Measurements from ENCODE around the gene SKA2. TPM values are rescaled to one million over a fixed set of nuclear protein-coding genes. Genes with fewer than 3 reads are reported as not detected.

The SKA2 gene
- total and polyA plus RNA-seq, 9 of the 15 experiments (the other 6 are each of a cell fraction or from before 2014, with no cell fraction given), result 58.1 to 183 (median 133) TPM

- TF ChIP-seq ZBTB11 (CRISPR knock-in tag; IDR thresholded peaks at IDR 0.05) (no peak), RFX7 (CRISPR knock-in tag; IDR thresholded peaks at IDR 0.05) (no peak), NCOA6 (IDR thresholded peaks at IDR 0.05) (no peak), TEAD4 (IDR thresholded peaks at IDR 0.05; ENCODE audit: low read length) (0 out of 2 replicates have a peak, but pooled peaks have one; percentile 9), TEAD4 (CRISPR knock-in tag; IDR thresholded peaks at IDR 0.05; ENCODE audit: borderline replicate concordance) (no peak), NR2C1 (IDR thresholded peaks at IDR 0.05) (no peak), NR2C1 (tag; IDR thresholded peaks at IDR 0.05) (no peak), ZNF551 (CRISPR knock-in tag; IDR thresholded peaks at IDR 0.05) (no peak), STAT5B (CRISPR knock-in tag; IDR thresholded peaks at IDR 0.05) (no peak), SNRNP70 (optimal IDR thresholded peaks at IDR 0.05; ENCODE audit: low read depth, low read length) (no peak), BRCA1 (IDR thresholded peaks at IDR 0.05) (no peak), BRCA1 (CRISPR knock-in tag; IDR thresholded peaks at IDR 0.05) (no peak), XRCC5 (IDR thresholded peaks at IDR 0.05; ENCODE audit: low read depth, low read length) (no peak), MTF1 (CRISPR knock-in tag; IDR thresholded peaks at IDR 0.05; ENCODE audit: borderline replicate concordance) (no peak), SMAD2 (IDR thresholded peaks at IDR 0.05; ENCODE audit: low read depth, low read length) (no peak)
- TF ChIP-seq, protein P1, sequence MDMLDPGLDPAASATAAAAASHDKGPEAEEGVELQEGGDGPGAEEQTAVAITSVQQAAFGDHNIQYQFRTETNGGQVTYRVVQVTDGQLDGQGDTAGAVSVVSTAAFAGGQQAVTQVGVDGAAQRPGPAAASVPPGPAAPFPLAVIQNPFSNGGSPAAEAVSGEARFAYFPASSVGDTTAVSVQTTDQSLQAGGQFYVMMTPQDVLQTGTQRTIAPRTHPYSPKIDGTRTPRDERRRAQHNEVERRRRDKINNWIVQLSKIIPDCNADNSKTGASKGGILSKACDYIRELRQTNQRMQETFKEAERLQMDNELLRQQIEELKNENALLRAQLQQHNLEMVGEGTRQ (CRISPR knock-in tag; IDR thresholded peaks at IDR 0.05), result no peak
- TF ChIP-seq, protein P2, sequence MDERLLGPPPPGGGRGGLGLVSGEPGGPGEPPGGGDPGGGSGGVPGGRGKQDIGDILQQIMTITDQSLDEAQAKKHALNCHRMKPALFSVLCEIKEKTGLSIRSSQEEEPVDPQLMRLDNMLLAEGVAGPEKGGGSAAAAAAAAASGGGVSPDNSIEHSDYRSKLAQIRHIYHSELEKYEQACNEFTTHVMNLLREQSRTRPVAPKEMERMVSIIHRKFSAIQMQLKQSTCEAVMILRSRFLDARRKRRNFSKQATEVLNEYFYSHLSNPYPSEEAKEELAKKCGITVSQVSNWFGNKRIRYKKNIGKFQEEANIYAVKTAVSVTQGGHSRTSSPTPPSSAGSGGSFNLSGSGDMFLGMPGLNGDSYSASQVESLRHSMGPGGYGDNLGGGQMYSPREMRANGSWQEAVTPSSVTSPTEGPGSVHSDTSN (CRISPR knock-in tag; IDR thresholded peaks at IDR 0.05; ENCODE audit: low read depth), result no peak
- TF ChIP-seq, protein P2 (tag; conservative IDR thresholded peaks at IDR 0.05; ENCODE audit: low read depth), result no peak
- TF ChIP-seq, protein P3, sequence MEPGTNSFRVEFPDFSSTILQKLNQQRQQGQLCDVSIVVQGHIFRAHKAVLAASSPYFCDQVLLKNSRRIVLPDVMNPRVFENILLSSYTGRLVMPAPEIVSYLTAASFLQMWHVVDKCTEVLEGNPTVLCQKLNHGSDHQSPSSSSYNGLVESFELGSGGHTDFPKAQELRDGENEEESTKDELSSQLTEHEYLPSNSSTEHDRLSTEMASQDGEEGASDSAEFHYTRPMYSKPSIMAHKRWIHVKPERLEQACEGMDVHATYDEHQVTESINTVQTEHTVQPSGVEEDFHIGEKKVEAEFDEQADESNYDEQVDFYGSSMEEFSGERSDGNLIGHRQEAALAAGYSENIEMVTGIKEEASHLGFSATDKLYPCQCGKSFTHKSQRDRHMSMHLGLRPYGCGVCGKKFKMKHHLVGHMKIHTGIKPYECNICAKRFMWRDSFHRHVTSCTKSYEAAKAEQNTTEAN (CRISPR knock-in tag; IDR thresholded peaks at IDR 0.05), result no peak
- TF ChIP-seq, protein P4, sequence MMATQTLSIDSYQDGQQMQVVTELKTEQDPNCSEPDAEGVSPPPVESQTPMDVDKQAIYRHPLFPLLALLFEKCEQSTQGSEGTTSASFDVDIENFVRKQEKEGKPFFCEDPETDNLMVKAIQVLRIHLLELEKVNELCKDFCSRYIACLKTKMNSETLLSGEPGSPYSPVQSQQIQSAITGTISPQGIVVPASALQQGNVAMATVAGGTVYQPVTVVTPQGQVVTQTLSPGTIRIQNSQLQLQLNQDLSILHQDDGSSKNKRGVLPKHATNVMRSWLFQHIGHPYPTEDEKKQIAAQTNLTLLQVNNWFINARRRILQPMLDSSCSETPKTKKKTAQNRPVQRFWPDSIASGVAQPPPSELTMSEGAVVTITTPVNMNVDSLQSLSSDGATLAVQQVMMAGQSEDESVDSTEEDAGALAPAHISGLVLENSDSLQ (IDR thresholded peaks at IDR 0.05), result peak; percentile 42
Observed at GRCh38 chr17:59165933-59166342, 11.0 kb upstream of the SKA2 start (continued).

Measured in K562 (cell line).